Activated CD4-positive, alpha-beta T cell treated with anti-CD3 and anti-CD28 coated beads, Interleukin-2, Interleukin-4, amounts not matched to agents 100 ng/mL and 50 ng/mL, durations not matched to agents 16 hours and 8 hours (primary cell): ENCODE results near the gene POLH.
"Not testable (repeated sequence)": the region's sequence is repeated elsewhere in the genome, so short reads cannot be mapped to it uniquely, and the experiment has no call there.

Experiments used
- DNase-seq: peaks from one replicate; pipeline ENCODE4 v3.0.0-alpha.2; 2020; ENCODE audit warnings: low spot score

POLH gene

DNA sequence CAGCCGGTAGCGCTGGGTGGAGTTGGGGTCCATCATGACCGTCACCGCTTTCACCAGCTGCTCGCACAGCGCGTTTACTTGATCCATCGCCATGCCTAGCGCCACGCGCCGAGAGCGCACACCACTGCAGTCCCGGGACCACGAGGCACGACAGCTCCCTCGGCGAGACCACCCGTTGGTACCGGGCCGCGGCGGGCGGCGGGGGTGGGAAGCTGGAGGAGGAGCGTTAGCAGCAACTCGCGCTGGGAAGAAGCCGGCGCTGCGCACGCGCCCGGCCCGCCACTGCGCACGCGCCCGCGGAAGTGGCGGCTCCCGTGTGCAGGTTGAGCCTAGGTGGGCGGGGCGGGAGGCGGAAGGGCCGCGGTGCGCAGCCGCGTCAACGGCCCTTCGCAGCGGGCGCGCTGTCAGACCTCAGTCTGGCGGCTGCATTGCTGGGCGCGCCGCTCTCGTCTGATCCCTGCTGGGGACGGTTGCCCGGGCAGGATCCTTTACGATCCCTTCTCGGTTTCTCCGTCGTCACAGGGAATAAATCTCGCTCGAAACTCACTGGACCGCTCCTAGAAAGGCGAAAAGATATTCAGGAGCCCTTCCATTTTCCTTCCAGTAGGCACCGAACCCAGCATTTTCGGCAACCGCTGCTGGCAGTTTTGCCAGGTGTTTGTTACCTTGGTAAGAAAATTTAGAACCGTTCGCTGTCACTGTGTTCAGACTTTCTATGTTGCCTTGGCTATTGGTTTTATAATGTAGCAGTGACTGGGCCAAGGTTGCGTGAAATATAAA, at the start of gene POLH, which contains the start of gene XPO5:
TSS of gene POLH (plus strand) at position 414 of the 780 bp plus-strand sequence. CDS start 6,135 bp downstream, outside the sequence.
TSS of gene XPO5 (minus strand) at position 267 of the 780 bp plus-strand sequence. CDS start at position 93, 174 bp downstream.
- peak; percentile 94 for DNase-seq

DNA sequence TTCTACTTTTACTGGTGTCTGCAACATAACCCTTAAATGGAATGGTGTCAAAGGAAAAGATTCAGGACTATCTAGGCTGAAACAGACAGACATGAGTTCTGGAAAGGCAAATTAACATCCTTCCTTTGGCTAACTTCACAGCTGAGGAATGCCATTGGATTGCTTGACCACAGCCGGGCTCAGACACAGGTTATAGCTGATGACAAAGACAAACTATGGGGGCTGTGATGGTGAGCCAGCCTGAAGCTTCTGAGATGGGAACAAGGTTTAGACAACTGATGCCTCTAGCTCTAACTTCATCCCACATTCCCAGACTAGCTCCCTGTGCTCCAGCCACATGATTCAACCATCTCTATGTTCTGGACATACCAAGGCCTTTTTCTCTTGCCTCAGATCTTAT, 43.8 kb upstream of the POLH start:
- DNase-seq, result no peak

DNA sequence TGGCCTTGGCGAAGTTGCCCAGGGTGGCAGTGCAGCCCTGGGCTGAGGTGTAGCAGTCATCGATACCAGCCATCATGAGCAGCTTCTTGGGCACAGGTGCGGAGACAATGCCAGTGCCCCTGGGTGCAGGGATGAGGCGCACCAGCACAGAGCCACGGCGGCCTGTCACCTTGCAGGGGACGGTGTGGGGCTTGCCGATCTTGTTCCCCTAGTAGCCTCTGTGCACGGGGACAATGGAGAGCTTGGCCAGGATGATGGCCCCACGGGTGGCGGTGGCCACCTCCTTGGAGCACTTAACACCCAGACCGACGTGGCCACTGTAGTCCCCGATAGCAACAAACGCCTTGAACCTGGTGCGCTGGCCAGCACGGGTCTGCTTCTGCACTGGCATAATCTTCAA, 37.0 kb upstream of the POLH start:
- DNase-seq, result not testable (repeated sequence)

DNA sequence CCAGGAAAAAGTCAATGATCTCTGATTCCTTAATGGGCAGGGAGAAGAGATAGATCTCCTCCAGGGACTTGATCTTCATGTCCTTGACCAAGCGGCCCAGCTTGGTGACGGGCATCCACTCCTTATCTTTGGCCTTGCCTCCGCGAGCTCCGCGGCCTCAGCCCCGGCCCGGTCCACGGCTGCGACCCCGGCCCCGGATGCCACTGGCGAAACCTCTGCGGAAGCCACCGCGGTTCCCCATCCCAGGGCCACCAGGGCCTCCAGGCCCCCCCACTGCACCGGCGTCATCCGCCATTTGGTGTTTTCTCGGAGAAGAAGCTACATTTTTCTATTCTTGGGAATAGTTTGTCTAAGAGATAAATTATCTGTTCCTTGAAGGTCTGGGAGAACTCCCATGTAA, 36.6 kb upstream of the POLH start:
- DNase-seq, result not testable (repeated sequence)

DNA sequence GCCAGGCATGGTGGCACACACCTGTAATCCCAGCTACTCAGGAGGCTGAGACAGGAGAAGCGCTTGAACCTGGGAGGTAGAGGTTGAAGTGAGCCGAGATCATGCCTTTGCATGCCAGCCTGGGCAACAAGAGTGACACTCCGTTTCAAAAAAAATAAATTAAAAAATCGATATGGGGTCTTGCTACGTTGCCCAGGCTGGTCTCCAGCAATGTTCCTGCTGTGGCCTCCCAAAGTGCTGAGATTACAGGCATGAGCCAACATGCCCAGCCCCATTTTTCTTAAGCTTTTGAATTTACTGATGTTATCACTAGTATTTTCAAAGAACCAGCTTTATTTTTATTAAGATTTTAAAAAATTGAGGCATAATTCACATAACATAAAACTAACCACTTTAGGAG, 35.5 kb upstream of the POLH start:
- DNase-seq, result no peak

DNA sequence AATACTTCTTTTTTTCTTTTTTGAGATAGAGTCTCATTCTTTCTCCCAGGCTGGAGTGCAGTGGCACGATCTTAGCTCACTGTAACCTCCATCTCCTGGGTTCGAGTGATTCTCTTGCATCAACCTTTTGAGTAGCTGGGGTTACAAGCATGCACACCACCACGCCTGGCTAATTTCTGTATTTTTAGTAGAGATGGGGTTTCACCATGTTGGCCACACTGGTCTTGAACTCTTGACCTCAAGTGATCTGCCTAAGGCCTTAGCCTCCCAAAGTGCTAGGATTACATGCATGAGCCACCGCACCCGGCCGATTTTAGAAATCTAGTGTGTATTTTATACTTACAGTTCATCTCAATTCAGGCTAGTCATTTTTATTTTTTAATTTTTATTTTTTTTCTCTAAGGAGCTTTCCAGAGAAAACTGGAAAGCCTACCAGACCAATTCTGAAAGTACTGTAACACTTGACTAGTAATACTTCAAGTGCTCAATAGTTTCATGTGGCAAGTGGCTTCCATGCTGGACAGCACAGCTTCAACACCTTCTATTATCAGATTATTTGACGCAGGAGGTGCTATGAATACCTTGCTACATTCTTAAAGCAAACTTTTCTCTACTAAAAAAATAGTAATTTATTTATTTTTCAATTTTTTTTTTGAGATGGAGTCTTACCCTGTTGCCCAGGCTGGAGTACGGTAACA, 34.1 kb upstream of the POLH start:
- no peak for DNase-seq

DNA sequence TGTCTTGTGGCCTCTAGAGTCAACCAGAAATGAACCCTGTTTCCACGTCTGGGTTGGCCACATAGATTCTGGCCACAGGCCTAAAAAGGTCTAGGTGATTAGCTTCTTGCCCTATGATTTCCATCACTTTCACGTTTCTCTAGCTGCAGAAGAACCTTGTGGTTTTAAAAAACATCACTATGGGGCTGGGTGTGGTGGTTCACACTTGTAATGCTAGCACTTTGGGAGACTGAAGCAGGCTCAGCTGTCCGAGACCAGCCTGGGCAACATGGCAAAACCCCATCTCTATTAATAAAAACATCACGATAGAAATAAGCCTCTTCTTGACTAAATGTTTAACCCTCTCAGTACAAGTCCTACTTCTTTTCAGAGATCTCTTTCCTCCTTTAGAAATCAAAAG, 31.5 kb upstream of the POLH start:
- no peak for DNase-seq

DNA sequence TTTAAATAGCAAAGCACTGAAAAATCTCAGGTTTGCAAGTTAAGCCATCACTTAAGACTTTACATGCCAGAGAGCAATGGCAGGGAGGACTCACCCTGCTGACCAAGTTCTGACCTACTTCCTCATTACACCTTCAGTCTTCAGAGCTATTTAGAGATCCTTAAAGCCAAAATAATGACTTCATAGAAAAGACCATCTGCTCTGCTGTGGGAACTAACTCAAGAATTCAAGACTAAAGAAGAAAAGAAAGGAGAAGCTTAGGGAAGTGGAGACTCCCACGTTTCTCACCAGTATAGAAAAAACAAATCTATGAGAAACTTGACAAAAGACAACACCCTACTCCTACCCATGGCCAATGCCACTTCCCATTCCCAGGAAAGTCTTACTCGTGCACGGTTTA, 28.8 kb upstream of the POLH start:
- DNase-seq, result no peak

DNA sequence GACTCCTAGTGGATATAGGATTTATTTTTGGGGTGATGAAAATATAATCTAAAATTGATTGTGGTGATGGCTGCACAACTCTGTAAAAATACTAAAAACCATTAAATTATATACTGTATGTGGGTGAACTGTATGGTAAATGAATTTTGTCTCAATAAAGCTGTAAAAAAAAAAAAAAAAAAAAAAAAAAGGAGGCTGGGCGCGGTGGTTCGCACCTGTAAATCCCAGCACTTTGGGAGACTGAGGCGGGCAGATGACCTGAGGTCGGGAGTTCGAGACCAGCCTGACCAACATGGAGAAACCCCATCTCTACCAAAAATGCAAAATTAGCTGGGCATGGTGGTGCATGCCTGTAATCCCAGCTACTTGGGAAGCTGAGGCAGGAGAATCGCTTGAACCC, 18.4 kb upstream of the POLH start:
- not testable (repeated sequence) for DNase-seq

DNA sequence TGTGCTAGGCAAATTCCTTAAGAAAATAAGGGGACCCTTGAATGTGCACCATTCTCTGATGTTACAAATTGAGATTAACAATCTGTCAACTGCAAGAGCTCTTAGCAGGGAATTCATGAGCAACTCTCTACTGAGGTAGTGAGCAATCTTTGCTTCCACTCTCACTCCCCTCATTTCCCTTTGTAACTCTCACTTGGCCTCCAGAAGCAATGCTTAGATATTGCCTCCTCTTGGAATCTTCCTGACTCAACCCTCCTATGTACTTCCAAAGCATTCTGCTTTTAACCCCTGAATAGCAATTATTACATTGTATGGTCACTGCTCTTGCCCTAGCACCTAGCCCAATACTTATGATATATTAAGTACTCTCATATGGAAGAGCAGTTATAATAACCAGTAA, 16.7 kb upstream of the POLH start:
- DNase-seq, result no peak

DNA sequence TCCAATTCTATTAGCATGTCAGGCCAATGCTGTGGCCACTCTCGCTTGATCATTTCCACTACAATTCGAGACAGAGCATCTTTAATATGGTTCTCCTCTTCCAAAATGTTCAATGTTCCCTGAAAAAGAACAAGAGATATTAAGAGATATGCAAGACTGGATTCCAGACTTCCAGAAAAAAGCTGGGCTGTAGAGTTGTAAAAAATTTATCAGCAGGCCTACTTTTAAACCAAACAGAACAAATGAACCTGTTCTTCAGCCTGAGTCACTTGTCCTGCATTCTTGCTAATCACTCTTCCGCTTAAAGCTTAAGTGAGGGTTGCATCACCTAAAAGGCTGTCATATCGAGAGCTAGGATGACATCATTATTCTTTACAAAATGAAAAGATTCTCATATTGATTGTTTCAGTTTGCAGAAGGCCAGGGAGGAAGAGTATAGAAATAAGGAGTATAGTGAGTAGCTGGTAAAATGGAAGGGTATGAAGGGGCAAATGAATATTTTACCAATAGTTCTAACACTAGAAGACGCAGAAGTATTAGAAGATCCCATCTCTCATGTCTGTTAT, 5.0 kb upstream of the POLH start:
- peak; percentile 88 for DNase-seq

DNA sequence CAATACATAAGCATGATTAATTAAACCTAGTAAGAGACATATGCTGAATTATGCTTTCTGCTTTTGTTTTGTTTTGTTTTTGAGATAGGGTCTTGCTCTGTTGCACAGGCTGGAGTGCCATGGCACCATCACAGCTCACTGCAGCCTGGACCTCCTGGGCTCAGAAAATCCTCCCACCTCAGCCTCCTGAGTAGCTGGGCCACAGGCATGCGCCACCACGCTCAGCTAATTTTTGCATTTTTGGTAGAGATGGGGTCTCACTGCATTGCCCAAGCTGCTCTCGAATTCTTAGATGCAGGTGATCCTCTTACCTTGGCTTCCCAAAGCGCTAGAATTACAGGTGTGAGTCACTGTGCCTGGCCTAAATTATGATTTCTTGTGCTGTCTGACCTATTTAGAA, 4.0 kb upstream of the POLH start:
- no peak for DNase-seq

DNA sequence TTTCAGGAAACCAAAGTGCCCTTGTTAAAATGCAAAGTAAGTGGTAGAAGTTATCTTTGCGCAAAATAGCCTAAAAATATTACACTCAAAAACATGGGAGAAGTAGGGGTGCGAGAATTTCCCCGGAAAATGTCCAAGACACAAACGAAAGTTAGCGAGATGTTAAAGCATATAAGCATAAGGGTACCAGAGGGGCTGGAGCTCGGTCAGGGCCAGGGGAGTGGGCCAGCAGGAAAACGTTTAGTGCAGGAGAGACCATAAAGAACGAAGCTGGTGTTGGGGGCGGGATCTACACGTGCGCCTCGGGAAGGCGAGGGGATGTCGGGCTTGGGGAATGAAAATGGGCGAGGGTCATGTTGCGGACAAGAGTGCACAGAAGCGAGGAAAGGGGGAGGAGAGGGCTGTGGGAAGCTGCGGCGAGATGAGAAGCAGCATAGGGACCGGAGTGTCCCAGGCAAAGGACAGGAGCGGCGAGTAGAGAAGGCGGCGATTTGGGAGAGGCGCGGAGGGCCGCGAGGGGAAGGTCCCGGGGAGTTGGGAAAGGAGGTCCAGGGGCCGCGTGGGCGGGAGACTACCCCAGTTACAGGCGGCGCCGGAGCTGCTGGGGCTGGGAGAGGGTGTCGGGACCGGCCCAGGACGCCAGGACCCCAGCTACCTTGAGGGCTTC, 747 bp upstream of the POLH start:
- DNase-seq, result peak; percentile 9

DNA sequence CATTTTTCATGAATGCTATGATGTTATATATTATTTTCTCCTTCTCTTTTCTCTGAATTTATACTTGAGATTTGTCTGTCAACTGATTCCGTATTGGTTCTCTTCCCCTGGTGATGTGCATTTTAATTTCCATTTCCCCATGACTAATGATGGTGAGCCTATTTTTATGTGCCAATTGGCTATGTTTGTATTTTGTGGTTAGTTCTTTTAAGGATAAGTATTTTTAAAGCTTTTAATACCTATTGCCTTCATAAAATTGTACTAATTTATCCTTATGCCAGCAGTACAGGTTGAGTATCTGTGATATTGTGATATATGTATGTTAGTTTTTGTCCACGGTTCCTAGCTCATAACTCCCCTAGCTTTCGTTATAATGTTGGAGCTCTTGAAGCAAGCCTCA, 2.8 kb downstream of the POLH start:
- no peak for DNase-seq

DNA sequence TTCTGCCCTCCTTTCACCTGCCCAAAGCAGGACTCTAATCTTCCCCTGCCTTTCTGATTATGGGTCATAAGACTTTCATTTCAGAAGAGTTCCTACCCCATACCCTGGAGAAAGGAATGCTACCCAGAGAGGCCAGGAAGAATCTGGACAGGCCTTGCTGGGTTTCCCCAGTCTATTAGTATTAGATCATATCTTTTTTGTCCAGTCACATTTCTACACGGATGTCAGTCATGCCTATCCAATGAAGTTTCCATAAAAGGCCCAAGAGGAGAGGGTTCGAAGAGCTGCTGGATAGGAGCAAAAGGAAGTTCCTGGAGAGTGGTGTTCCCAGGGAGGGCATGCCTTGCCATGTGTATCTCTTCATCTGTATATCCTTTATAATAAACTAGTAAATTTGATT, 3.2 kb downstream of the POLH start:
- DNase-seq, result no peak

DNA sequence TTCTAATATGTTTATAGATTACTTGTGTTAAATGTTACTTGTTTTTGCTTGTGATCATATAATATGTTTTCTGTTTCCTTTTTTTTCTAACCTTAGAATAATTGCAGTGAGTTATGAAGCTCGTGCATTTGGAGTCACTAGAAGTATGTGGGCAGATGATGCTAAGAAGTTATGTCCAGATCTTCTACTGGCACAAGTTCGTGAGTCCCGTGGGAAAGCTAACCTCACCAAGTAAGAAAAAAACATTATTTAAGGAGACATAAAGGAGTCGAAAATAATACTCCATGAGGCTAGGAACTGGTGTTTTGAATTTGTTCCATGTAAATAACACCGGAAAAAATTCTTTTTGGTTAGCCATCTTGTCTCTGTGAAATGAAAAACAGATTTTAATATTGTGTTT, 6.9 kb downstream of the POLH start:
- no peak for DNase-seq

DNA sequence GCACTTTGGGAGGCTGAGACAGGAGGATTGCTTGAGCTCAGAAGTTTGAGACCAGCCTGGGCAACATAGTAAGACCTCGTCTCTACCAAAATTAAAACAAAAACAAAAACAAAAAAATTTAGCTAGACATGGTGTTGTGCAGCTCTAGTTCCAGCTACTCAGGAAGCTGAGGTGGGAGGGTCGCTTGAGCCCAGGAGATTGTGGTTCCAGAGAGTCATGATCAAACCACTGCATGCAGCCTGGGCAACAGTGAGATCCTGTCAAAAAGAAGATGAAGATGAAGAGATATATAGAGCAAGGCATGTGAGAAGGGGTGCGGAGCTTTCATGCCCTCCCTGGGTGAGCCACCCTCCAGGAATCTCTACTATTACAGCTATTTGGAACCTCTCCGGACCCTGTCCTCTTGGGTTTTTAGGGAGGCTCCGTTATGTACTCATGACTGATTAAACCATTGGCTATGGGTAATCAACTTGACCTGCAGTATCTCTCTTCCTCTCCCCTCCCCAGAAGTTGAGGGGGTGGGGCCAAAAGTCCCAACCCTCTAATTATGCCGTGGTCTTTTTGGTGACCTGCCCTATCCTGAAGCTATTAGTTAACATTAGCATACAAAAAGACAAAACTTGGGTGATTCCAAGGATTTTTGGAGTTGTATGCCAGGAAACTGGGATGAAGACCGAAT, 9.0 kb downstream of the POLH start:
- DNase-seq, result no peak

DNA sequence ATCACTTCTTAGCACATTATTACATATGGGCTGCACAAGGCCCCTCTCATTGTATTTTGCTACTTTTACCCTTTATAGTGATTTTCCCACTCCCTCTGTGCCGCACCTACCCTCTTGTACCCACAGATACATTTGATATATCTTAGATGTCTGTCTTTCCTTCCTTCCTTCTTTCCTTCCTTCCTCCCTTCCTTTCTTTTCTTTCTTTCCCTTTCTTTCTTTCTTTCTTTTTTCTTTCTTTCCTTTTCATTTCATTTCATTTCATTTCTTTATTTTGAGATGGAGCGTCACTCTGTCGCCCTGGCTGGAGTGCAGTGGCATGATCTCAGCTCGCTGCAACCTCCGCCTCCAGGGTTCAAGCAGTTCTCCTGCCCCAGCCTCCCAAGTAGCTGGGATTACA, 12.2 kb downstream of the POLH start:
- DNase-seq, result no peak

DNA sequence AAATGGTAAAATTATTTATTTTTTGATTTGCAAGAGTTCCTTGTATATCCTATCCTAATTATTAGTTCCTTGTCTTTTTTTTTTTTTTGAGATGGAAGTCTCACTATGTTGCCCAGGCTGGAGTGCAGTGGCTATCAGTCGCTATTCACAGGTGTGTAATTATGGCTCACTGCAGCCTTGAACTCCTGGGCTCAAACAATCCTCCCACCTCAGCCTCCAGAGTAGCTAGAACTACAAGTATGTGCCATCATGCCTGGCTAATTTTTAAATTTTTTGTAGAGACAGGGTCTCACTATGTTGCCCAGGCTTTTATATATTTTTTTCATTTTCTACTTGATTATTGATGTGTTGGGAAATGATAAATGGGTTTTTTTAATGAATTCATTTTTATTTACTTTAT, 13.6 kb downstream of the POLH start:
- not testable (repeated sequence) for DNase-seq

DNA sequence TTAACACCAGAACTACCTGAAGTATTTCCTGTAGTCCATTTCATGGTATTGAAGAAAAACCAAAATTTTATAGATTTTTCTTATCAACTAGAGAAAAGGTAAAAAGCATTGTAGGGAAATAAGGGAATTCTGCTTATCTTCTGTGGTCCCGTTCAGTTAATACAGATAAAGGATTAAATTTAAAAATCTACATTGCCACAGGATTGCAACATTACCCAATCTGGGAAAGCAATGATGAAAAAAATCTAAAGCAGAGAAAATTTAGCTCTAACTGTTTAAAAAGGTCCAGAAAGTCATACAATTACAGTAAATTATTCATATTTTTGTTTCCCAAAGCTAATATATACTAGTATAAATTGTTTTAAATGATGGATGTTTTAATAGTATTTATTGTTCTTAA, 18.0 kb downstream of the POLH start:
- DNase-seq, result no peak

DNA sequence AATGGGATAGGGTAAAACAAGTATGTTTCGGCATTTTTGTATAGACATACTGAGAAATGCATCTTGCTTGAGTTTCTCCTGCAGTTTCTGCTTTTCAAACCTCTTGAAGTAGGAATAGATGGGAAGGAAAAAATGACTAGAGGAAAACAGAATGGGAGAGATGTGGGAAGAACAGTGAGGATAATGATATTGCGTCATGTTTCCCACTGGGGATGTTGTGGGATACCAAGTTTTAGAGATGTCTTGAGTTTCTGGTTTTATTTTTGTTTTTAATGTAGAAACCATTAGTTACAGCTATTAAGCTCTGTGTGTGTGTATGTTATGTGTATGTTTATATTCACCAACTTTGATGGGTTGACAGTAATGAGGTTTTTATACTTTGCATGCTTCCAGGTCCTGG, 24.6 kb downstream of the POLH start:
- no peak for DNase-seq

DNA sequence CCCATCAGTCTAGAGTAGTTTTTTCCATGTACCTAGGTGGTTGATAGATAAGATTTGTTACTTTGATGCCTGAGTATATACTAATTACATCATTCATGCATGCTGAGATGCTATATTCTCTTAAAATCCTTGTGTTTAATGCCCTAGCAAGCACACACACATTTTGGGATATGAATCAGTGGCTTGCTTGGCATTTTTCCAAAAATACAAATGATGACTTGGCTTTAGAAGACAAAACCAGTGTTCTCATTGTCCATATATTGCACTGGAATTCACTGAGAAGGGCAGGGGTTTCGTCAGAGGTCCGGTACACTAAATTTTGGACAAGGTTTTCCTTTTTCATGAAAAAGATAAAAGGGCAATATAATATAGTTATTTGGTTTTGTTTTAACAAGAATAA, 28.2 kb downstream of the POLH start:
- no peak for DNase-seq
